ENCODE data around the gene ZNF474.

Gene ZNF474

DNA sequence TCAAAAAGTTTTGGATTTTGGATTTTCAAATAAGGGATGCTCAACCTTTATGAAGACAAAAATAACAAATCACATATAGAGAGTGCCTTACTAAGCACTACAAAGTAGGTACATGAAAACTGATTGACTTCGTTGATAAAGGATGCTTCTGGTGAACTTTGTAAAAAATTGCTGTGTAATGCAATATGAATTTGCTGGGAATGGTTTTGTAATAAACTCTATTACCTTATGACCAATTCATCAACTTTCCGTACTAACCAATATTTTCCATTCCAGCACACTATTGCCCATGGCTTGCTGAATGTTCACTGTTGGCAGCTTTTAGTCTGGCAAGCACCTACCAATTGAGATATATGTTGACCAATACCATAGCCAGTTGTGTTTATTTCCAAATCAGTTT lies 23.4 kb upstream of the ZNF474 start:
- TF ChIP-seq CTCF (IDR thresholded peaks at IDR 0.05; ENCODE audit: low read length, missing control alignments) = no peak
- no peak for DNase-seq (ENCODE audit: low read depth)

DNA sequence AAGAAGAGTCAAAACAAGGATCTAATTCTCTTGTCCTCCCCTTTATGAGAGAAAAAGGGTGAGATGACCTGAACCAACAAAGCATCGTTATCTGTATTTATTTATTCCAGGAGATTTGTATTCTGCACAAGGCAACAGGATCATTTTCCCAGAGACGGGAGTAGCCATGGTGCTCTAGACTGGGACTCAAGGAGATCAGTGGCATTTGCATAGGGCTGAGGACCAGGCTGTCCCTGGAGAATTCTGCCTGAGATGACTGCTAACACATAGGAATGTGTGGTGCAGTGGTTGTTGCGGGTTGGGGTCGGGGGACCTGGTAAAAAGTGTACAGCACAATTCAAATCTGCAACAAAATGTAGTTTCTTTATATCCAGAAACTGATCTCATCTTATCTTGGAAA lies 22.3 kb upstream of the ZNF474 start:
- H3K4me3 ChIP-seq (replicated peaks; ENCODE audit: low read depth, low read length) = no peak overlapping the region
- no peak for TF ChIP-seq CTCF (IDR thresholded peaks at IDR 0.05; ENCODE audit: low read length, missing control alignments)
- DNase-seq (ENCODE audit: low read depth) = no peak

More for the DNA sequence above, 23.4 kb upstream of the ZNF474 start:
- H3K4me3 ChIP-seq (replicated peaks; ENCODE audit: low read depth, low read length) = no peak overlapping the region

DNA sequence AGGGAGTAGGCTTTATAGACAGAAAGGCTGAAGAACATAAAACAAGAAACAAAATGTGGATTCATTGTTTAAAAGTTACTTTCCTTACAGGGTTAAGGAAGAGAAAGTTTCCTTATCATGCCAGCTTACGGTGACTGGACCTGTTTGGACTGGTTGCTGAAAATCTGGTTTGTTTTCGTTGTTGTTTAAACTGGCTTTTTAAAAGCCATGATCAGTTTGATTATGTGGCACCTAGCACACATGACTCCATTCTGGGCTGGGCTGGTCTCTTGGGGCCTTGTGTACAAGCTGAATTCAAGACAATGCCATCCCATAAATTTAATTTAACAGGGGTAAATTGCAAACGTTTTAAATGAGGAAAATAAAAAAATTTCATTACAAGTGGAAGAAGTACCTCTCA lies 18.4 kb upstream of the ZNF474 start:
- TF ChIP-seq CTCF (IDR thresholded peaks at IDR 0.05; ENCODE audit: low read length, missing control alignments) = no peak
- no peak overlapping the region for H3K4me3 ChIP-seq (replicated peaks; ENCODE audit: low read depth, low read length)
- DNase-seq (ENCODE audit: low read depth) = no peak

- no peak for TF ChIP-seq CTCF (IDR thresholded peaks at IDR 0.05; ENCODE audit: low read length, missing control alignments)
- no peak overlapping the region for H3K4me3 ChIP-seq (replicated peaks; ENCODE audit: low read depth, low read length)
- no peak for DNase-seq (ENCODE audit: low read depth)
Measured at GRCh38 chr5:122111460-122111859, 17.9 kb upstream of the ZNF474 start.

GRCh38 chr5:122112063-122112462 lies 17.3 kb upstream of the ZNF474 start:
- no peak for TF ChIP-seq CTCF (IDR thresholded peaks at IDR 0.05; ENCODE audit: low read length, missing control alignments)
- no peak for DNase-seq (ENCODE audit: low read depth)
- no peak overlapping the region for H3K4me3 ChIP-seq (replicated peaks; ENCODE audit: low read depth, low read length)

GRCh38 chr5:122112733-122113558 lies 16.4 kb upstream of the ZNF474 start:
- DNase-seq (ENCODE audit: low read depth) = no peak
- TF ChIP-seq CTCF (IDR thresholded peaks at IDR 0.05; ENCODE audit: low read length, missing control alignments) = no peak
- no peak overlapping the region for H3K4me3 ChIP-seq (replicated peaks; ENCODE audit: low read depth, low read length)

- H3K4me3 ChIP-seq (replicated peaks; ENCODE audit: low read depth, low read length) = no peak overlapping the region
- no peak for TF ChIP-seq CTCF (IDR thresholded peaks at IDR 0.05; ENCODE audit: low read length, missing control alignments)
- DNase-seq (ENCODE audit: low read depth) = no peak
Measured at GRCh38 chr5:122114501-122114900, 14.8 kb upstream of the ZNF474 start.

All from fibroblast of pulmonary artery (primary cell).